T-helper 17 cell (primary cell): Measurements from ENCODE around the gene HDLBP. TPM values are rescaled to one million over a fixed set of nuclear protein-coding genes. Genes with fewer than 3 reads are reported as not detected.
"Not testable (repeated sequence)": the region's sequence is repeated elsewhere in the genome, so short reads cannot be mapped to it uniquely, and the experiment has no call there.

Source experiments
- ATAC-seq: fragments of 150-1000 bp; cut with Tn5 transposase; 2 replicates; pipeline ENCODE4 v1.10.0; 2021; ENCODE audit warnings: mild to moderate bottlenecking, moderate library complexity
- DNase-seq, 3 donors: peaks; one replicate each; pipeline versions ENCODE4 v3.0.0 to v3.0.0-alpha.2; 2020 to 2021
- H3K9me3 ChIP-seq: one replicate; pipeline ENCODE4 v1.7.0; 2013; ENCODE audit warnings: low read length, mild to moderate bottlenecking; ENCODE audit not compliant: control insufficient read depth, poor library complexity, severe bottlenecking
- H3K27ac Mint-ChIP-seq: one replicate; pipeline ENCODE4 v1.8.0; 2022; ENCODE audit warnings: mild to moderate bottlenecking, moderate library complexity, mixed read lengths
- H3K27me3 Mint-ChIP-seq: one replicate; pipeline ENCODE4 v1.8.0; 2022; ENCODE audit warnings: mixed read lengths
- H3K36me3 Mint-ChIP-seq: one replicate; pipeline ENCODE4 v1.8.0; 2022; ENCODE audit warnings: low read depth, mixed read lengths
- H3K4me1 Mint-ChIP-seq: one replicate; pipeline ENCODE4 v1.8.0; 2022; ENCODE audit warnings: mild to moderate bottlenecking, mixed read lengths
- H3K4me3 Mint-ChIP-seq: one replicate; pipeline ENCODE4 v1.8.0; 2022; ENCODE audit warnings: mild to moderate bottlenecking, moderate library complexity, mixed read lengths
- total RNA-seq, 4 donors: library from RNA in 2 of 4; stranded (reverse) in 2 of 4; gene quantifications; one replicate each; pipeline ENCODE4 v1.2.3 and lab custom pipeline; 2022 to 2026

Gene HDLBP
- total RNA-seq, 2 donors from 2014 or later, result 136 to 175 TPM

GRCh38 chr2:241197947-241198346, 117.5 kb downstream of the HDLBP start:
- no peak overlapping the region for H3K27ac Mint-ChIP-seq
- DNase-seq, result no peak

GRCh38 chr2:241197246-241197645, 118.2 kb downstream of the HDLBP start:
- not testable (repeated sequence) for DNase-seq, H3K27me3 Mint-ChIP-seq, H3K27ac Mint-ChIP-seq, H3K9me3 ChIP-seq, ATAC-seq, H3K4me1 Mint-ChIP-seq, H3K36me3 Mint-ChIP-seq, H3K4me3 Mint-ChIP-seq

More at GRCh38 chr2:241197947-241198346, 117.5 kb downstream of the HDLBP start:
- no peak for ATAC-seq
- Mint-ChIP-seq H3K4me3 (no peak overlapping the region), H3K27me3 (no peaks in the 10 kb centered on the region), H3K36me3 (no peaks in the 10 kb centered on the region), H3K4me1 (no peaks in the 10 kb centered on the region)
- H3K9me3 ChIP-seq, result no peaks in the 10 kb centered on the region

GRCh38 chr2:241195506-241196130, 119.9 kb downstream of the HDLBP start:
- ATAC-seq (no peak), DNase-seq (no peak)
- Mint-ChIP-seq H3K27me3 (no peaks in the 10 kb centered on the region), H3K27ac (no peak overlapping the region), H3K36me3 (no peaks in the 10 kb centered on the region), H3K4me3 (no peak overlapping the region), H3K4me1 (no peaks in the 10 kb centered on the region)
- H3K9me3 ChIP-seq, result no peaks in the 10 kb centered on the region

GRCh38 chr2:241194811-241195210, 120.7 kb downstream of the HDLBP start:
- Mint-ChIP-seq H3K27me3 (no peaks in the 10 kb centered on the region), H3K4me3 (no peak overlapping the region), H3K27ac (no peak overlapping the region), H3K36me3 (no peaks in the 10 kb centered on the region), H3K4me1 (no peaks in the 10 kb centered on the region)
- no peaks in the 10 kb centered on the region for H3K9me3 ChIP-seq
- DNase-seq (no peak), ATAC-seq (no peak)

- H3K9me3 ChIP-seq, result no peaks in the 10 kb centered on the region
- no peaks in the 10 kb centered on the region for H3K36me3 Mint-ChIP-seq
- ATAC-seq (no peak), DNase-seq (no peak)
- no peaks in the 10 kb centered on the region for H3K4me1 Mint-ChIP-seq
- H3K27ac Mint-ChIP-seq, result no peak overlapping the region
- H3K27me3 Mint-ChIP-seq, result no peaks in the 10 kb centered on the region
- no peak overlapping the region for H3K4me3 Mint-ChIP-seq
Observed at GRCh38 chr2:241193271-241193670, 122.2 kb downstream of the HDLBP start.

GRCh38 chr2:241191081-241191480, 124.4 kb downstream of the HDLBP start:
- Mint-ChIP-seq H3K27ac (no peak overlapping the region), H3K27me3 (no peaks in the 10 kb centered on the region), H3K4me1 (no peaks in the 10 kb centered on the region), H3K36me3 (no peaks in the 10 kb centered on the region), H3K4me3 (no peak overlapping the region)
- ATAC-seq (no peak), DNase-seq (no peak)
- no peaks in the 10 kb centered on the region for H3K9me3 ChIP-seq

GRCh38 chr2:241190291-241190981, 125.0 kb downstream of the HDLBP start:
- ATAC-seq, result no peak
- H3K27me3 Mint-ChIP-seq, result no peaks in the 10 kb centered on the region

GRCh38 chr2:241189856-241190201, 125.6 kb downstream of the HDLBP start:
- Mint-ChIP-seq H3K4me3 (no peak overlapping the region), H3K4me1 (no peaks in the 10 kb centered on the region), H3K27me3 (no peaks in the 10 kb centered on the region), H3K27ac (no peak overlapping the region), H3K36me3 (no peaks in the 10 kb centered on the region)
- no peak for ATAC-seq
- DNase-seq, result no peak
- no peaks in the 10 kb centered on the region for H3K9me3 ChIP-seq

More at GRCh38 chr2:241190291-241190981, 125.0 kb downstream of the HDLBP start:
- H3K4me1 Mint-ChIP-seq, result no peaks in the 10 kb centered on the region
- H3K36me3 Mint-ChIP-seq, result no peaks in the 10 kb centered on the region
- DNase-seq, result no peak
- no peak overlapping the region for H3K4me3 Mint-ChIP-seq
- H3K9me3 ChIP-seq, result no peaks in the 10 kb centered on the region
- H3K27ac Mint-ChIP-seq, result no peak overlapping the region

- ATAC-seq, result no peak
Observed at GRCh38 chr2:241189093-241189855, 126.2 kb downstream of the HDLBP start.

GRCh38 chr2:241188361-241189092, 126.9 kb downstream of the HDLBP start, which contains the start of gene ANO7:
Gene ANO7 (plus strand): TSS chr2:241188677. CDS start chr2:241190064, 1,387 bp downstream.
- Mint-ChIP-seq H3K4me1 (no peaks in the 10 kb centered on the region), H3K27me3 (no peaks in the 10 kb centered on the region), H3K36me3 (no peaks in the 10 kb centered on the region), H3K27ac (no peak within 1 kb of the TSS), H3K4me3 (no peak within 1 kb of the TSS)
- no peaks in the 10 kb centered on the region for H3K9me3 ChIP-seq
- ATAC-seq, result no peak
- no peak for DNase-seq

More at GRCh38 chr2:241189093-241189855, 126.2 kb downstream of the HDLBP start:
- Mint-ChIP-seq H3K4me3 (no peak overlapping the region), H3K27me3 (no peaks in the 10 kb centered on the region), H3K36me3 (no peaks in the 10 kb centered on the region), H3K27ac (no peak overlapping the region), H3K4me1 (no peaks in the 10 kb centered on the region)
- no peaks in the 10 kb centered on the region for H3K9me3 ChIP-seq
- no peak for DNase-seq

- Mint-ChIP-seq H3K36me3 (no peaks in the 10 kb centered on the region), H3K4me1 (no peaks in the 10 kb centered on the region), H3K27me3 (no peaks in the 10 kb centered on the region), H3K27ac (no peak overlapping the region), H3K4me3 (no peak overlapping the region)
- ATAC-seq (no peak), DNase-seq (no peak)
- no peaks in the 10 kb centered on the region for H3K9me3 ChIP-seq
Observed at GRCh38 chr2:241187918-241188234, 127.6 kb downstream of the HDLBP start.

GRCh38 chr2:241187101-241187917, 128.2 kb downstream of the HDLBP start:
- no peak for ATAC-seq

More at GRCh38 chr2:241187101-241187917, 128.2 kb downstream of the HDLBP start:
- Mint-ChIP-seq H3K36me3 (no peaks in the 10 kb centered on the region), H3K4me1 (no peaks in the 10 kb centered on the region), H3K4me3 (no peak overlapping the region), H3K27me3 (no peaks in the 10 kb centered on the region), H3K27ac (no peak overlapping the region)
- no peak for DNase-seq
- H3K9me3 ChIP-seq, result no peaks in the 10 kb centered on the region
